NCI-H1105 treated with DMSO at 0.1 percent for 48 hours (cell line): ENCODE results near the gene FAM120AOS.

Source experiments
- DNase-seq: peaks from one replicate; lab custom pipeline; 2025; lab: John Stamatoyannopoulos, UW

Gene FAM120AOS

DNA sequence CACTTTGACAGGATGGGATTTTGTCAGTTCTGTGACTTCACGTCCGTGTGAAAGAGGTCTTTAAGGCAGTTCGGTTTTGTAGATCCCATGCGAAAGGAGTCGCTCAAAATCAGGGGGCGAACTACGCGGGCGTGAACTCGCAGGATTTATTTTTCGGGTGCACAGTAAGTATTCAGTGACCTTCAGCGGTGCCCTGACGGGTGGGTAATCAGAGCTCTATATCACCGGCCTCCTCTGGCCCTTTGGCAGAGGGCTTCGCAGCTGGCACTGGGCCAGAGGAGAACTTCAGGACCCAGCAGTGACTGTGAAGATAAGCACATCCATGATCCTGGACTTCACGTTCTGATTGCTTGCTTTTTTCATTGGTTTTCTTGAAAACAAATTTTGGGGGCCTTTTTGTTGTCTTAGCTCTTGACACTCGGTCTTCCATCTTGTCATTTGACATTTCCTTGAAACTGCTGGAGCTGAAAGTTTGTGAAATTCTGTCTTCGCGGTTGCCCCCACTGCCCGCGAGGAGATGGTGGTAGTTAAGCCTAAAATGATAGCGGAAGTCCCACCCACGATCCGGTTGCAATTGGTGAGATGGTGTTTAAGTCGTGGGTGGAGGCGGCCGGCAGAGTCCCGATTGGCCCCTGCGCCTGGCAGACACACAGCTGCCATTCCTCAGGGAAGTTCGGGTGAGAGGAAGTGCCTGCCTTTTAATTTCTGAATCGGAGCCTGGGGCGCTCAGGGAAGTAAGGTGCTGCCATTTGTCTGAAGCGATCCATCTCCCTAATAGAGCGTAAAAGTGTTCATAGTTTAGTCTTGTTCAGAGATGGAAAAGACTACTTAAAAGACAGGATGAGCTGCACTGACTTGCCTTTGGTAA lies at the start of gene FAM120AOS:
FAM120AOS (minus strand) TSS at position 535 of the 868 bp plus-strand sequence. CDS start 872 bp downstream, outside the sequence.
- DNase-seq, result peak; percentile 93

- DNase-seq, result no peak
Observed at GRCh38 chr9:93501406-93501805, 48.0 kb upstream of the FAM120AOS start.

DNA sequence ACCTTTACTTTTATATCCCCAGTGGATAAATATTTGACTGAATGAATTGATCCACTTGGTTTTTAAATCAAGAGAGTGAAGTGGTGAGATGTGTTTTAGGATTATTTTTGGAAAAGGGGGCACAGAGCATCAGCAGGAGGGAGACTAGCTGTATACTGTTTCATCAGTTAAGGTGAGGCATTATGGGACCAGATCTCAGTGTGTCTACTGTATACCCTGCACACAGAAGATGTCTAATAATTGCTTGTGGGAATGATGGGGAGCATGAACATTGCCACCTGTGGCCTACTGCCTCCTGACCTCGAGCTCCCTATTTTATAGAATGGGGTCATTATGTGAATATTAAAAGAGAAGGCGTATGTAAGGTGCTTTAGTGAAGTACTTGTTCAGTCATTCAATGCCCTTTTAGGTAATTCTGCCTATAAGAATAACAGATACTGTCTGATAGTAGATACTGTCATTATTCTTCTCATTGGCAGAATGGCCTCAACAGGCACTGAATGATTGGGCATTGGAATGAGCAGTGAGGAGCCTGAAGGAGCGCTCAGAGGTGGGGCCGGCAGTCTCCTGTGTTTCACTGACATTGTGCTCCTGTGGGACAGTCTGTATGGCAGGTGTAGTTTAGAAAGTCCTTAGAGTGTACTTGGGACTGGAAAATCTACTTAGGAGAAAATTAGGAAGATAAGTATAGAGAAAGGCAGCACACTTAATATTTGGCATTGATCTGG lies 47.4 kb upstream of the FAM120AOS start:
- DNase-seq, result no peak

GRCh38 chr9:93496285-93496684 lies 42.9 kb upstream of the FAM120AOS start:
- DNase-seq, result no peak

- no peak for DNase-seq
Observed at GRCh38 chr9:93493949-93494348, 40.6 kb upstream of the FAM120AOS start.

DNA sequence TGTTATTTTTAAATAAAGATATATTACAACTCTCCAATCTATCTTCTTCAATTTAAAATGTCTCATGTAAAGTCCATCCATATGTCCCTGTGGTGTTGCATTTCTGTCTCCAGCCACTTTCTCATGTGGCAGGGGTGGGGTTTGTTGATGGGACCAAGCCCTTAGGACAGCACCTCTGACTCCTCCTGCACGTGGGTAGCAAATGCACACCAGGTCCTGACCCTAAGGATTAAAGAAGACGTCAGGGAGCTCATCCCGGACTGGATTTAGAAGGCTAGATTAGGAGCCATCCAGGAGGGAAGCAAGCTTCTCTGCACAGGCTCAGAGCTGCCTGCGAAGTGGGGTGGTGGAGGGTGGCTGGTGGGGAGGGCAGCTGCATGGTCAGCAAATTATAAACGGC lies 38.9 kb upstream of the FAM120AOS start:
- DNase-seq, result no peak

DNA sequence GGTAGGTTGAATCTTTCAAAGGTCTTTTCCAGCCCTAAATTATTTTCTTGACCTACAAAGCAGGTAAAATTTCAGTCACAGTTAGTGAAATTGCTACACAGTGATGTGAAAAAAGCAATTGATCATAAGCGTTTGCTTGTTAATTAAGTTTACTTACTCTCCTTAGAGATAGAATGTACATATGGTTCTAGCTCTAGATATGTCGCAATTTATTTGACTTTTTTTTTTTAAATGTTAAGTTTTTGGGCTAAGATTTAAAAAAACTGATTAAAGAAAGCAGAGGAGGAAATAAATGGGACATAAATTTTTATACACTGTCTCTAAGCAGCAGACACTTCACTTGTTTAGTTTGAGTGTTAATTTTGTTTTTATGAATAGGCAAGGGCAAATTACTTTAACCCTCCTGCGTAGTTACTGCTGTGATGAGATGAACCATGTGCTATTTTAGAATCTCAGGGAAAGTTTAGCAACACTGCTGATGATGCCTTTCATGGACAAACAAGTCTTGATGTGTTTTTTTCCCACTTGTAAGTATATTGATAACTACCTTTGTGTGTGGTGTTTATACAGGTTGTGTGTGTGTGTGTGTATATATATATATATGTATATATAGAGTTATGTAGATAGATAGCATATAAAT lies 38.3 kb upstream of the FAM120AOS start:
- no peak for DNase-seq

- DNase-seq, result no peak
Observed at GRCh38 chr9:93488244-93488643, 34.9 kb upstream of the FAM120AOS start.

DNA sequence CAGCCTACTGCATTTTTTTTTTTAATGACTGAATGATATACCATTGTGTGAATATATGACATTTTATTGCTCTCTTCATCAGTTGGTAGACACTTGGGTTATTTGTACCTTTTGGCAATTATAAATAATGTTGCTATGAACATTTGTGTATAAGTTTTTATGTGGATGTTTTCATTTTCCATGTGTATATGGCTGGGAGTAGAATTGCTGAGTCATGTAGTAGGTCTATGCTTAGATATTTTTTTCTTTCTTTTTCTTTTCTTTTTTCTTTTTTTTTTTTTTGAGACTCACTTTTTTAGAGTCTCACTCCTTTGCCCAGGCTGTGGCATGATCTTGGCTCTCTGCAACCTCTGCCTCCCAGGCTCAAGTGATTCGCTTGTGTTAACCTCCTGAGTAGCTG lies 32.9 kb upstream of the FAM120AOS start:
- no peak for DNase-seq

DNA sequence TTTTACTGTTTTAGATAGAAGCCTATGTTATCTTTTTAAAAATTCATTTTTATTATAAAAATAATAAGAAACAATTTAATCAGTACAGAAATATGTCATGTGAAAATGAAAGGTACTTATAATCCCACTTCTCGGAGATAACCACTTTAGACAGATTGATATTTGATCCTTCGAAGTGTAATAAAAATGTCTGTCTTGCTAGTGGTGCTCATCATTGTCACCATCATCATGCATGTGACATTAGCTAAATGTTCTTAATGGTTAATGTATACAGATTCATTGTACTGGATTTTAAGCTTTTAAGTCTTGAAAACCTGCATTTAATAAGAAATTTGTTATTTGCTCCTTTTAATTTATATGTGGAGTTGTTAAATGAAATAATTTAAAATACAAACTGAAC lies 30.1 kb upstream of the FAM120AOS start:
- no peak for DNase-seq

DNA sequence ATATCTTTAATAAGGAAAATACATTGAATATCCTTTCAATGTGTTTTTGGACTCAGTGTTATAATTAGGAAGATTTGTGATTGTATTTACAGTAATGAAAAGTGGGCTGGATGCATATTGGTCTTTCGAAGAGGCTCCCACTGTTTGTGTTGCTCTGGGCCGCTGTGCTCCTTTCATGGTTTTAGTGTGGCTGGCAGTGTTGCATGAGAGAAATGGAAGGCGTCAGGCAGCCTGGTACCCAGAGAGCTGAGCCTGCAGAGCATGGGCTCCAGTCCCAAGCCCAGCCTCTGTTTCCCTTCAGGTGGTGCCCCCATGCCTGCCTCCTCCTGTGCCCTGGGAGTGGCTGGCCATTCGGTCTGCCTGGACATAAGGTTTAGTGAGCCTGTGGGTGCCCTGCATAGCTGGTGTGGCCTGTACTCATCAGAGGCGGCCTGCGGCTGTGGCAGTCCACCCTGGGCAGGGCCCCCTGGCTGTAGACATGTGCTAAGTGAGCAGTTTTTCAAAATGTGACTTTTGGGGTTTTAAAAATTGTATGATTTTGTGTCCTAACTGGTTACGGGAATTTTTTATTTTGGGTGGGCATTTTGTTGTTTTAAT lies 27.4 kb upstream of the FAM120AOS start:
- DNase-seq, result no peak

- no peak for DNase-seq
Observed at GRCh38 chr9:93480262-93480661, 26.9 kb upstream of the FAM120AOS start.

GRCh38 chr9:93479726-93480125 lies 26.3 kb upstream of the FAM120AOS start:
- no peak for DNase-seq

DNA sequence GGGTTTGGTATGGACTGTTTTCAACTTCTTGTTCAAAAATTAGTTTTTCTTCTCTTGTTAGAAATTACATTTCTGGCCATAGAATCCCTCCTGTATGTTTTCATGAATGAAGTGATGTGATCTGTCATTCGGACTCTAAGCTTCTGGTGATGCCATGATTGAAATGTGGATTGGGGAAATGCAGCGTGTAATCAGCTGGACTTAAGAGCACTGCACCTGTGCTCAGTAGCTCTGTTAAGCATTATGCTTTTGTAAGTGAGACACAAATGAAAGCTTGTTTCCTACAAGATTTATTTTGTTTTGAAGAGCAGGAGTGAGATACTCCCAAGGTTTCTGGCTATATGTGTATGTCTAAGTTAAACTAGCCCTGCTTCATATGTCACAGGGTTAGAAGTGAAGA lies 24.0 kb upstream of the FAM120AOS start:
- no peak for DNase-seq

GRCh38 chr9:93476924-93477323 lies 23.5 kb upstream of the FAM120AOS start:
- no peak for DNase-seq

GRCh38 chr9:93475856-93476255 lies 22.5 kb upstream of the FAM120AOS start:
- DNase-seq, result no peak

DNA sequence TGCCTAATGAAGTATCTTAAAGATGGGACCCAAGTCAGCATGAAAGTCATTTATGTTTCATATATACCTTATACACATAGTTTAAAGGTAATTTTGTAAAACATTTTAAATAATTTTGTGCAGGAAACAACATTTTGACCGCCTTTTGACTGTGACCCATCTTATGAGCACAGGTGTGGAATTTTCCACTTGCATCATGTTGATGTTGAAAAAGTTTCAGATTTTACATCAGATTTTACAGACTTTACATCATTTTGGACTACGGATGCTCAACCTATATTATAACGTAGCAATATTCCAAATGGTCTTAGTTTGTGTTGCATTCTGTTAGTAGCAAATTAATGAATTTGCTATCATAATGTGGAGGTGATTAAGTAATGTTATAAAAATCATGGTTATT lies 21.7 kb upstream of the FAM120AOS start:
- DNase-seq, result no peak

DNA sequence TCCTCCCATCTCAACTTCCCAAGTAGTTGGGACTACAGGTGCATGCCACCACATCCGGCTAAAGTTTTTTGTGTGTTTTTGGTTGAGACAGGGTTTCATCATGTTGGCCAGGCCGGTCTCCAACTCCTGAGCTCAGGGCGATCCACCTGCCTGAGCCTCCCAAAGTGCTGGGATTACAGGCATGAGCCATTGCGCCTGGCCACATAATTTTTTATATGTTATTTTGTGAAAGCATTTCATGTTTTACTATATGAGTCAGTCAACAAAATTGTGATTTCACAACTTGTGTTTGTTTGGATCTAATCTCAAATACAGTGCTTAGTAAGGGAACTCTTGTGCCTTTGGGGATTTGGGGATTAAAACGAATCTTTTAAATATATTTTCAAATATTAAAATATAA lies 20.0 kb upstream of the FAM120AOS start:
- no peak for DNase-seq

- no peak for DNase-seq
Observed at GRCh38 chr9:93471124-93471523, 17.7 kb upstream of the FAM120AOS start.

DNA sequence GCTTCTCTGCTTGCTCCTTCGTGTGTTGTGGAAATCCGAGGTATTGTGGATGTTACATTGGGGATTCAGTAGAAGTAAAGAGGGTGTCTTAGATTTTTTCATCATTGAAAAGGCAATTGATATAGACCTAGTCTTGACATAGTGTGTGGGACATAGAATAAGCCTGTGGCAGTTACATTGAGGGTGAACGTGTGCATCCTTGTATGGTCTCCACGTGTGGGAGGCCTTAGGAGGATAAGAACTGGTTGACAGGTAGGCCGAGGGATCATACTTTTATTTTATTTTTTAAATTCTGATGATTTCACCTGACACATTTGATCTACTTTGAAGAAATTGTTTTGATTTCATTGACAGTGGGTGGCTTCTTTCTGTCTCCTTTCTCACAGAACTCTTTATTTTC lies 17.0 kb upstream of the FAM120AOS start:
- no peak for DNase-seq

DNA sequence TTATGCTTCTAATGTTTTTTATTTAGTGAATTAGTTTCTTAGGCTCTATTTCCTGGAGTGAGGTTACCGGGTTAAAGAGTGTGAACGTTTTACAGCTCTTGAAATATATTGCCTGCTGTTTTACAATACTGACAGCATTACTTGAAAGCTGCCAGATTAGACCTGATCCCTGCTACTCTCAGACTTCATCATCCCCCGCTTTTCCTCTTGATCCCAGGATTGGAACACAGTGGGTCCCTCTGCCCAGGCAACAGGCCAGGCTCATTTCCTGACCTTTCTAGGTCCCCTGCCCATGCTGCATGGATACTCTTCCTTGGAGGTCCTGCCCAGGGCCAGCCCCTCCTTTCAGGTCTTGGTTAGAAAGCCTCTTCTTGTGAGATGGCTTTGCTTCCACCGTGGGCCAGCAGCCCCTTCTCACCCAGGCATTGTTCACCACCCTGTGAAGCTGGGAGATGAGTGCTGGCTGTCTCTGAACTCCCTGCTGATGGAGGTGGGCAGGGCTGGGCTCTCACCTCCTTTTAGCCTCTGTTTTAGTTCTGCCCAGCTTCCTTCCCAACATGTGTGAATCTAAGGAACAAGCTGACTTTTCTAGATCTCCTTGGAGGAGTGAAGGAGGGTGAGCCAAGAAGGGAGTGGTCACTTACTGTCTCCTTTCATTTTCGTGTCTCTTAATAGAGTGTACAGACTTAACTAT lies 15.5 kb upstream of the FAM120AOS start:
- no peak for DNase-seq

- DNase-seq, result peak; percentile 68
Observed at GRCh38 chr9:93467462-93467861, 14.1 kb upstream of the FAM120AOS start.
